Myocyte (in vitro differentiated cells): ENCODE results near the gene NPFF. TPM values are rescaled to one million over a fixed set of nuclear protein-coding genes. Genes with fewer than 3 reads are reported as not detected.
"Not testable (repeated sequence)": the region's sequence is repeated elsewhere in the genome, so short reads cannot be mapped to it uniquely, and the experiment has no call there.

ENCODE experiments used
- DNase-seq: peaks from one replicate; pipeline ENCODE4 v3.0.0-alpha.2; 2012; ENCODE audit warnings: low read depth
- polyA plus RNA-seq: library from polyadenylated mRNA; unstranded; fragments of >200 nt; gene quantifications from one replicate; pipeline ENCODE4 v1.2.1, GENCODE V29; 2012; ENCODE audit warnings: missing spikeins
- total RNA-seq: library from RNA; depleted of rRNA; stranded (reverse); fragments of >200 nt; gene quantifications from 2 replicates; pipeline ENCODE4 v1.2.3, GENCODE V29; 2014

The NPFF gene
- total RNA-seq: not detected in 2 replicates
- polyA plus RNA-seq: not detected

- no peak for DNase-seq
Observed at GRCh38 chr12:53506881-53507602, at the start of gene NPFF. TSS of gene NPFF (minus strand) at chr12:53507484. CDS start at chr12:53507474, 10 bp downstream.

- no peak for DNase-seq
Observed at GRCh38 chr12:53552361-53553327, 45.4 kb upstream of the NPFF start.

- peak; percentile 46 for DNase-seq
Observed at GRCh38 chr12:53551889-53552291, 44.6 kb upstream of the NPFF start.

- DNase-seq: no peak
Observed at GRCh38 chr12:53550595-53550994, 43.3 kb upstream of the NPFF start.

GRCh38 chr12:53550131-53550530, 42.8 kb upstream of the NPFF start:
- not testable (repeated sequence) for DNase-seq

GRCh38 chr12:53548354-53548753, 41.1 kb upstream of the NPFF start:
- DNase-seq: not testable (repeated sequence)

- peak; percentile 69 for DNase-seq
Observed at GRCh38 chr12:53543539-53543938, 36.3 kb upstream of the NPFF start.

- DNase-seq: no peak
Observed at GRCh38 chr12:53539526-53539925, 32.2 kb upstream of the NPFF start.

- no peak for DNase-seq
Observed at GRCh38 chr12:53538209-53538689, 31.0 kb upstream of the NPFF start.

- no peak for DNase-seq
Observed at GRCh38 chr12:53536962-53537361, 29.7 kb upstream of the NPFF start.

GRCh38 chr12:53533471-53533870, 26.2 kb upstream of the NPFF start:
- DNase-seq: no peak

- DNase-seq: no peak
Observed at GRCh38 chr12:53532524-53533445, 25.5 kb upstream of the NPFF start.

GRCh38 chr12:53532021-53532420, 24.7 kb upstream of the NPFF start:
- peak; percentile 15 for DNase-seq

- no peak for DNase-seq
Observed at GRCh38 chr12:53530920-53531319, 23.6 kb upstream of the NPFF start.

- no peak for DNase-seq
Observed at GRCh38 chr12:53530061-53530460, 22.8 kb upstream of the NPFF start.

- no peak for DNase-seq
Observed at GRCh38 chr12:53524476-53524875, 17.2 kb upstream of the NPFF start.

GRCh38 chr12:53523131-53523530, 15.8 kb upstream of the NPFF start:
- DNase-seq: no peak

GRCh38 chr12:53518381-53518780, 11.1 kb upstream of the NPFF start:
- DNase-seq: no peak

GRCh38 chr12:53516758-53517455, 9.6 kb upstream of the NPFF start:
- DNase-seq: no peak

- DNase-seq: no peak
Observed at GRCh38 chr12:53515291-53515680, 8.0 kb upstream of the NPFF start.
